Upper lobe of right lung (tissue), 1 donor: Measurements from ENCODE around the gene LMAN1L. TPM values are rescaled to one million over a fixed set of nuclear protein-coding genes. Genes with fewer than 3 reads are reported as not detected.

Experiments used
- ATAC-seq: fragments of 200-7000 bp; cut with Tn5 transposase; one replicate; pipeline ENCODE4 v1.9.1; 2020; ENCODE audit warnings: mild to moderate bottlenecking, moderate library complexity
- DNase-seq: peaks from one replicate; pipeline ENCODE4 v3.0.0-alpha.2; 2020
- H3K27ac ChIP-seq: fragments of 200-600 bp; one replicate; pipeline ENCODE4 v1.8.0; 2022
- H3K27me3 ChIP-seq: fragments of 200-600 bp; one replicate; pipeline ENCODE4 v1.8.0; 2022; ENCODE audit warnings: mild to moderate bottlenecking
- H3K36me3 ChIP-seq: fragments of 200-600 bp; one replicate; pipeline ENCODE4 v1.8.0; 2022
- H3K4me1 ChIP-seq: fragments of 200-600 bp; one replicate; pipeline ENCODE4 v1.8.0; 2022
- H3K4me3 ChIP-seq: fragments of 200-600 bp; one replicate; pipeline ENCODE4 v1.8.0; 2022; ENCODE audit warnings: mild to moderate bottlenecking
- H3K9me3 ChIP-seq: fragments of 200-600 bp; one replicate; pipeline ENCODE4 v1.8.0; 2022
- CTCF ChIP-seq: fragments of 200-600 bp; IDR thresholded peaks from one replicate; pipeline ENCODE4 v1.8.0; 2022; ENCODE audit warnings: antibody characterized with exemption
- intact Hi-C: fragments of 100-400 bp; cut with DNase I; formaldehyde crosslinking; loops from one replicate; pipeline ENCODE4 v1.11.0; 2022
- total RNA-seq: library from RNA; stranded (reverse); fragmentation: NEBNext Ultra II Directional; extraction: Animal tissue kit (Norgen Biotek cat#: 25700); gene quantifications from one replicate; pipeline ENCODE4 v1.2.1, GENCODE V29; 2021
- donor health status: DM: no; HTN: yes; CAD: no; lungs with severe emphysema.

The LMAN1L gene
- total RNA-seq, 1 donor from 2014 or later, result not detected

GRCh38 chr15:74829991-74830390 is 17.4 kb downstream of the LMAN1L start:
- ATAC-seq, result no peak
- Histone ChIP-seq H3K27ac (no peak overlapping the region), H3K36me3 (no peaks in the 10 kb centered on the region), H3K27me3 (peaks cover 25% of the 10 kb centered on the region), H3K9me3 (no peaks in the 10 kb centered on the region), H3K4me3 (no peak overlapping the region), H3K4me1 (no peaks in the 10 kb centered on the region)
- intact Hi-C loops, result no loop called here
- TF ChIP-seq CTCF, result no peak
- no peak for DNase-seq

GRCh38 chr15:74830868-74831267 is 18.2 kb downstream of the LMAN1L start:
- ATAC-seq, result no peak

GRCh38 chr15:74831813-74832495 is 19.3 kb downstream of the LMAN1L start:
- no peak overlapping the region for H3K27ac ChIP-seq
- H3K4me1 ChIP-seq, result no peaks in the 10 kb centered on the region
- no peak overlapping the region for H3K4me3 ChIP-seq
- H3K27me3 ChIP-seq, result peaks cover 19% of the 10 kb centered on the region
- no peak for TF ChIP-seq CTCF
- ATAC-seq (no peak), DNase-seq (no peak)
- intact Hi-C loops, result no loop called here
- no peaks in the 10 kb centered on the region for H3K9me3 ChIP-seq
- H3K36me3 ChIP-seq, result peaks cover 4% of the 10 kb centered on the region

More at GRCh38 chr15:74830868-74831267, 18.2 kb downstream of the LMAN1L start:
- no peaks in the 10 kb centered on the region for H3K9me3 ChIP-seq
- no peak overlapping the region for H3K27ac ChIP-seq
- H3K36me3 ChIP-seq, result no peaks in the 10 kb centered on the region
- peaks cover 25% of the 10 kb centered on the region for H3K27me3 ChIP-seq
- no peaks in the 10 kb centered on the region for H3K4me1 ChIP-seq
- no peak for TF ChIP-seq CTCF
- H3K4me3 ChIP-seq, result no peak overlapping the region
- intact Hi-C loops, result no loop called here
- no peak for DNase-seq

GRCh38 chr15:74832826-74833225 is 20.2 kb downstream of the LMAN1L start:
- Histone ChIP-seq H3K9me3 (no peaks in the 10 kb centered on the region), H3K4me1 (no peaks in the 10 kb centered on the region), H3K36me3 (peaks cover 4% of the 10 kb centered on the region), H3K27me3 (peaks cover 11% of the 10 kb centered on the region), H3K4me3 (no peak overlapping the region), H3K27ac (no peak overlapping the region)
- no peak for DNase-seq
- intact Hi-C loops, result no loop called here
- TF ChIP-seq CTCF, result no peak
- no peak for ATAC-seq

- no peaks in the 10 kb centered on the region for H3K4me1 ChIP-seq
- intact Hi-C loops, result no loop called here
- DNase-seq (no peak), ATAC-seq (no peak)
- no peak overlapping the region for H3K27ac ChIP-seq
- peaks cover 10% of the 10 kb centered on the region for H3K36me3 ChIP-seq
- H3K4me3 ChIP-seq, result no peak overlapping the region
- no peaks in the 10 kb centered on the region for H3K9me3 ChIP-seq
- TF ChIP-seq CTCF, result no peak
- H3K27me3 ChIP-seq, result peaks cover 5% of the 10 kb centered on the region
Observed at GRCh38 chr15:74833376-74834107, 20.9 kb downstream of the LMAN1L start.
